ENCODE results near the gene SLC5A11. TPM values are rescaled to one million over a fixed set of nuclear protein-coding genes. Genes with fewer than 3 reads are reported as not detected.

The SLC5A11 gene
- total and polyA plus RNA-seq, 2 experiments from 2014 or later = 1.2 to 1.7 TPM

- Histone ChIP-seq H3K4me2 (no peak overlapping the region), H3K4me3 (no peak overlapping the region), H3K27me3 (no peaks in the 10 kb centered on the region), H3K79me2 (no peaks in the 10 kb centered on the region), H3K36me3 (replicated peaks; ENCODE audit: insufficient read depth, low read depth) (no peaks in the 10 kb centered on the region), H3K4me1 (ENCODE audit: insufficient read depth) (no peaks in the 10 kb centered on the region), H2AFZ (no peak overlapping the region), H3K27ac (no peak overlapping the region), H3K9me3 (ENCODE audit: low read depth) (no peaks in the 10 kb centered on the region), H3K9me2 (replicated peaks; ENCODE audit: insufficient read depth) (no peaks in the 10 kb centered on the region), H4K20me1 (ENCODE audit: insufficient read depth, poor library complexity, severe bottlenecking) (no peaks in the 10 kb centered on the region)
- WGBS (ENCODE audit: low lambda C conversion rate, missing lambda C conversion rate) = 83% methylated on average over 6 of the region's 6 CpGs
- no peak for DNase-seq (ENCODE audit: low spot score)
- TF ChIP-seq CTCF (IDR thresholded peaks at IDR 0.05; ENCODE audit: poor library complexity) = no peak
- no peak for TF ChIP-seq EZH2phosphoT487 (IDR thresholded peaks at IDR 0.05; ENCODE audit: low read depth, severe bottlenecking, unreplicated experiment)
- TF ChIP-seq EZH2 (IDR thresholded peaks at IDR 0.05; ENCODE audit: borderline replicate concordance) = no peak
Observed at GRCh38 chr16:24957887-24958286, 112.1 kb downstream of the SLC5A11 start.

Other genes starting within 250 kb of the SLC5A11 start
- gene TNRC6A, start 116.3 kb upstream of the SLC5A11 start, total RNA-seq = 19.3 and 52.8 TPM in 2 replicates
- gene TNRC6A, start 116.3 kb upstream of the SLC5A11 start, polyA plus RNA-seq = 17.1 and 25.2 TPM in 2 replicates
- gene ARHGAP17, start 169.4 kb downstream of the SLC5A11 start, total RNA-seq = 41.0 and 50.1 TPM in 2 replicates
- 55.8 and 56.1 TPM in 2 replicates for gene ARHGAP17, start 169.4 kb downstream of the SLC5A11 start, polyA plus RNA-seq

All from hepatocyte (in vitro differentiated cells).